ENCODE results near the gene LAMA5. TPM values are rescaled to one million over a fixed set of nuclear protein-coding genes. Genes with fewer than 3 reads are reported as not detected.

The LAMA5 gene
- polyA plus RNA-seq, 3 donors = 0.05 TPM; not detected in 2

DNA sequence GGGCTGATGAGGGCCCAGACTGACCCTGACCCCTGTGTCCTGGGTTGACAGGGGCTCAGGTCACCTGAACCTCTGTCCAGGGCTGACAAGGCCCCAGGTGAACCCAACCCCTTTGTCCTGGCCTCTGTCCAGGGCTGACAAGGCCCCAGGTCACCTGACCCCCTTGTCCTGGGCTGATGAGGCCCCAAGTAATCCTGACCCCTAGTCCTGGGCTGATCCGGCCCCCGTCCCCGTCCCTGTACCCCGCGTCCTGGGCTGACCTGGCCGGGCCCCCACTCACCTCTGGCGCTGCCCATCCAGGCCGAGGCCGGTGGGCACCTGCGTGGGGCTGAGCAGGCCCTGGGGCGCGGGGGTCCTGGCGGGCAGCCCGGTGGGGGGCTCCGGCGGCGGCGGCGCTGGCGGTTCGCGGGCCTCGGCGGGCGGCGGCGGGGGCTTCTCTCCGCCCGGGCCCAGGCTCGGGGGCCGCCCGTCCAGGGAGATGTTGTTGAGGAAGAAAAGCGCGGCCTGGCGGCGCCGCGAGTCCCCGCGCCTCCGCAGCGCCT lies 39.6 kb upstream of the LAMA5 start:
- H3K27ac ChIP-seq (ENCODE audit: low read depth in 1 of 2, low read length in 2 of 2) = peak overlapping the region; percentile 1 to 70
- H2AFZ ChIP-seq (ENCODE audit: insufficient read depth, low read depth, low read length, poor library complexity, severe bottlenecking) = peak overlapping the region; percentile 46
- no peaks in the 10 kb centered on the region for H3K9me3 ChIP-seq (replicated peaks in 1 of 2; ENCODE audit: control insufficient read depth in 1 of 2, insufficient read depth in 1 of 2, low read length in 2 of 2)
- intact Hi-C loops (cut with micrococcal nuclease) = loop anchor here (2.0 to 10.0 kb wide), 5 partner anchors 20 to 391 kb away; partner anchors contain the start of genes MRGBP (in 2 of the 2), OSBPL2 (in 1 of the 2) and RPS21 (in 1 of the 2)
- WGBS (ENCODE audit: insufficient coverage) = 2% methylated on average over 41 of the region's 42 CpGs
- peaks cover 10% of the 10 kb centered on the region for H4K20me1 ChIP-seq (ENCODE audit: insufficient read depth, low read length)
- Mint-ChIP-seq H3K27ac (peak overlapping the region in 4 of 7 donors; percentile 57 to 76 (median 68)), H3K9me3 (no peaks in the 10 kb centered on the region), H3K36me3 (peaks cover 4 to 11% of the 10 kb centered on the region in 2 donors), H3K4me3 (peak overlapping the region; percentile 72 to 79), H3K27me3 (ENCODE audit: low read depth in 3 of 3) (peaks cover 12 to 17% (median 13%) of the 10 kb centered on the region in 3 donors), H3K4me1 (peaks cover 34% of the 10 kb centered on the region)
- H3K36me3 ChIP-seq (replicated peaks in 1 of 2; ENCODE audit: control insufficient read depth in 1 of 2, insufficient read depth in 2 of 2, low read length in 2 of 2) = no peaks in the 10 kb centered on the region
- TF ChIP-seq, protein P1, sequence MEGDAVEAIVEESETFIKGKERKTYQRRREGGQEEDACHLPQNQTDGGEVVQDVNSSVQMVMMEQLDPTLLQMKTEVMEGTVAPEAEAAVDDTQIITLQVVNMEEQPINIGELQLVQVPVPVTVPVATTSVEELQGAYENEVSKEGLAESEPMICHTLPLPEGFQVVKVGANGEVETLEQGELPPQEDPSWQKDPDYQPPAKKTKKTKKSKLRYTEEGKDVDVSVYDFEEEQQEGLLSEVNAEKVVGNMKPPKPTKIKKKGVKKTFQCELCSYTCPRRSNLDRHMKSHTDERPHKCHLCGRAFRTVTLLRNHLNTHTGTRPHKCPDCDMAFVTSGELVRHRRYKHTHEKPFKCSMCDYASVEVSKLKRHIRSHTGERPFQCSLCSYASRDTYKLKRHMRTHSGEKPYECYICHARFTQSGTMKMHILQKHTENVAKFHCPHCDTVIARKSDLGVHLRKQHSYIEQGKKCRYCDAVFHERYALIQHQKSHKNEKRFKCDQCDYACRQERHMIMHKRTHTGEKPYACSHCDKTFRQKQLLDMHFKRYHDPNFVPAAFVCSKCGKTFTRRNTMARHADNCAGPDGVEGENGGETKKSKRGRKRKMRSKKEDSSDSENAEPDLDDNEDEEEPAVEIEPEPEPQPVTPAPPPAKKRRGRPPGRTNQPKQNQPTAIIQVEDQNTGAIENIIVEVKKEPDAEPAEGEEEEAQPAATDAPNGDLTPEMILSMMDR (IDR thresholded peaks at IDR 0.05) = no peak
- DNase-seq = no peak
- peak overlapping the region; percentile 88 for H3K4me2 ChIP-seq (replicated peaks; ENCODE audit: extremely low read depth, low read length, poor library complexity, severe bottlenecking)
- peaks cover 23% of the 10 kb centered on the region for H3K79me2 ChIP-seq (ENCODE audit: insufficient read depth, low read length)
- H3K9ac ChIP-seq (ENCODE audit: insufficient read depth, low read length, poor library complexity, severe bottlenecking) = peak overlapping the region; percentile 78
- H3K27me3 ChIP-seq (ENCODE audit: control insufficient read depth in 2 of 2, insufficient read depth in 2 of 2, low read length in 2 of 2) = peaks cover 0 to 3% of the 10 kb centered on the region in 2 donors
- H3K4me3 ChIP-seq (replicated peaks in 1 of 3; ENCODE audit: low read depth in 2 of 3, low read length in 3 of 3) = peak overlapping the region; percentile 52 to 79 (median 54)
- H3K4me1 ChIP-seq (ENCODE audit: control insufficient read depth in 1 of 2, insufficient read depth in 2 of 2, low read length in 2 of 2) = peaks cover 30 to 41% of the 10 kb centered on the region in 2 donors

DNA sequence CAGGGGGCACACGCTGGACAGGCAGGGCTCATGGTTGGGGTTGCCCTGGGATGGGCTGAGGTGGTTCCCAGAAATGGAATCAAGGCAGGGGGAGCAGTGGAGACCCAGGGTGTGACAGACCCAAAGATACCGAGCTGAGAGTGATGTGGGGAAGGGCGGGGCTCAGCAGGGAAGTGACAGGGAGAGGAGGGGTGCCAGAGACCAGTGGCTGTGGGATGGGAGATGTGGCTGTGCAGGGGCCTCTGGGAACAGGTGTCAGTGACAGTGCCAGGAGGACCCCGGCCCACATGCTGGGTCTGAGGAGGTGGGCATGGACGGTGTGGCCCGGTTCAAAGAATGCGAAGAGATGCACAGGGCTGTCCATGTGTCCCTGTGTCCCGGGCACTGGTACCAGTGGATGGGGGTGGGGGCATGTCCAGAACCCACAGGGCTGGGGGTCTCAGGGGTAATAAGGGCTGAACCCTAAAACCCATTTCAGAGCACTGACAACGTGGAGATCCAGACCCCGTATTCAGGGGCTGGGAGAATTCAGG lies 38.9 kb upstream of the LAMA5 start:
- Histone ChIP-seq H3K4me3 (replicated peaks in 1 of 3; ENCODE audit: low read depth in 2 of 3, low read length in 3 of 3) (peak overlapping the region; percentile 52 to 79 (median 54)), H3K79me2 (ENCODE audit: insufficient read depth, low read length) (peaks cover 23% of the 10 kb centered on the region), H3K9me3 (replicated peaks in 1 of 2; ENCODE audit: control insufficient read depth in 1 of 2, insufficient read depth in 1 of 2, low read length in 2 of 2) (no peaks in the 10 kb centered on the region), H3K27ac (ENCODE audit: low read depth in 1 of 2, low read length in 2 of 2) (peak overlapping the region; percentile 1 to 70), H3K9ac (ENCODE audit: insufficient read depth, low read length, poor library complexity, severe bottlenecking) (peak overlapping the region; percentile 78), H3K36me3 (replicated peaks in 1 of 2; ENCODE audit: control insufficient read depth in 1 of 2, insufficient read depth in 2 of 2, low read length in 2 of 2) (peaks cover 3 to 6% of the 10 kb centered on the region in 2 donors), H2AFZ (ENCODE audit: insufficient read depth, low read depth, low read length, poor library complexity, severe bottlenecking) (no peak overlapping the region), H3K4me1 (ENCODE audit: control insufficient read depth in 1 of 2, insufficient read depth in 2 of 2, low read length in 2 of 2) (peaks cover 30 to 41% of the 10 kb centered on the region in 2 donors), H3K4me2 (replicated peaks; ENCODE audit: extremely low read depth, low read length, poor library complexity, severe bottlenecking) (peak overlapping the region; percentile 88), H3K27me3 (ENCODE audit: control insufficient read depth in 2 of 2, insufficient read depth in 2 of 2, low read length in 2 of 2) (peaks cover 0 to 3% of the 10 kb centered on the region in 2 donors), H4K20me1 (ENCODE audit: insufficient read depth, low read length) (peaks cover 10% of the 10 kb centered on the region)
- peak overlapping the region in 5 of 7 donors; percentile 26 to 84 (median 74) for H3K27ac Mint-ChIP-seq
- TF ChIP-seq, protein P1 (IDR thresholded peaks at IDR 0.05) = no peak
- intact Hi-C loops (cut with micrococcal nuclease) = loop anchor here (2.0 to 10.0 kb wide), 5 partner anchors 19 to 391 kb away; partner anchors contain the start of genes MRGBP (in 2 of the 2), OSBPL2 (in 1 of the 2) and RPS21 (in 1 of the 2)
- peaks cover 4 to 17% of the 10 kb centered on the region in 2 donors for H3K36me3 Mint-ChIP-seq
- 92% methylated on average over 6 of the region's 10 CpGs for WGBS (ENCODE audit: insufficient coverage)
- peaks cover 34% of the 10 kb centered on the region for H3K4me1 Mint-ChIP-seq
- peaks cover 12 to 17% (median 14%) of the 10 kb centered on the region in 3 donors for H3K27me3 Mint-ChIP-seq (ENCODE audit: low read depth in 3 of 3)
- DNase-seq = no peak
- no peaks in the 10 kb centered on the region for H3K9me3 Mint-ChIP-seq
- peak overlapping the region; percentile 72 to 79 for H3K4me3 Mint-ChIP-seq
